ENCODE data around the gene MAP4K2. TPM values are rescaled to one million over a fixed set of nuclear protein-coding genes. Genes with fewer than 3 reads are reported as not detected.

The MAP4K2 gene
- total and polyA plus RNA-seq, 2 of the 8 experiments (the other 6 are each of a cell fraction or from before 2014, with no cell fraction given), result 20.1 to 20.7 TPM

GRCh38 chr11:64844330-64845128, 41.5 kb upstream of the MAP4K2 start, which contains the start of gene CDC42BPG:
Gene CDC42BPG, minus strand, starts transcription at chr11:64844653. Its CDS starts 84 bp downstream, at chr11:64844569.
- Histone ChIP-seq H2BK20ac (ENCODE audit: low read length) (0 out of 2 replicates have a peak within 1 kb of the TSS, but pooled peaks have one; percentile 34), H3K27me3 (replicated peaks in 1 of 4; ENCODE audit: control insufficient read depth in 3 of 4, extremely low read depth in 1 of 4, insufficient read depth in 3 of 4, low read length in 3 of 4) (no peaks in the 10 kb centered on the region), H3K18ac (ENCODE audit: extremely low read depth, low read length) (peak within 1 kb of the TSS; percentile 93), H2AK5ac (ENCODE audit: low read depth, low read length) (no peak within 1 kb of the TSS), H3K9ac (replicated peaks in 1 of 4; ENCODE audit: extremely low read depth in 1 of 4, low read depth in 3 of 4, low read length in 3 of 4) (peak within 1 kb of the TSS in 2 of 4 experiments; percentile 37 to 39; a peak in 4 of 7 replicates), H3K79me2 (ENCODE audit: control insufficient read depth in 1 of 2, insufficient read depth in 2 of 2, low read length in 2 of 2) (peaks cover 0 to 3% of the 10 kb centered on the region in 2 experiments; a peak in 1 of 4 replicates), H4K20me1 (replicated peaks in 1 of 2; ENCODE audit: control insufficient read depth in 1 of 2, insufficient read depth in 2 of 2, low read length in 2 of 2) (peaks cover 0 to 2% of the 10 kb centered on the region in 2 experiments), H3K36me3 (ENCODE audit: control insufficient read depth in 2 of 4, insufficient read depth in 4 of 4, low read length in 3 of 4) (peaks cover 0 to 2% (median under 1%) of the 10 kb centered on the region in 4 experiments; a peak in 2 of 8 replicates), H3K23ac (ENCODE audit: insufficient read length) (no peak within 1 kb of the TSS), H2BK15ac (ENCODE audit: low read length) (peak within 1 kb of the TSS; percentile 75; the same call in 1 of the 2 replicates), H2BK5ac (ENCODE audit: low read depth, low read length) (peak within 1 kb of the TSS; percentile 82; the same call in 1 of the 2 replicates), H3K4me3 (ENCODE audit: extremely low read depth in 1 of 4, insufficient read depth in 2 of 4, low read depth in 3 of 4, low read length in 4 of 4) (peak within 1 kb of the TSS; percentile 71 to 94 (median 76)), H3K56ac (replicated peaks; ENCODE audit: insufficient read length, low read depth, low read length) (peak within 1 kb of the TSS; percentile 78), H3K4me1 (replicated peaks in 1 of 4; ENCODE audit: control insufficient read depth in 3 of 4, insufficient read depth in 4 of 4, low read length in 3 of 4) (peaks cover 0 to 35% (median 23%) of the 10 kb centered on the region in 4 experiments; a peak in 6 of 7 replicates), H3K27ac (ENCODE audit: low read depth, low read length) (peak within 1 kb of the TSS; percentile 75; the same call in 1 of the 2 replicates), H3K23me2 (ENCODE audit: low read depth, low read length) (peaks cover 9% of the 10 kb centered on the region), H3K9me3 (ENCODE audit: insufficient read depth in 2 of 2, low read depth in 1 of 2, low read length in 1 of 2) (no peaks in the 10 kb centered on the region), H3K14ac (ENCODE audit: insufficient read length) (no peak within 1 kb of the TSS), H3K79me1 (ENCODE audit: low read depth, low read length) (no peaks in the 10 kb centered on the region; the same call in 1 of the 2 replicates), H4K8ac (ENCODE audit: extremely low read depth, insufficient read depth, low read length) (peak within 1 kb of the TSS; percentile 17), H2BK12ac (ENCODE audit: low read depth, low read length) (peak within 1 kb of the TSS; percentile 75; the same call in 1 of the 2 replicates), H4K5ac (ENCODE audit: insufficient read length, low read depth, low read length) (peak within 1 kb of the TSS; percentile 77), H2BK120ac (replicated peaks; ENCODE audit: low read depth, low read length) (no peak within 1 kb of the TSS), H3K4ac (replicated peaks; ENCODE audit: insufficient read length, low read depth, low read length) (peak within 1 kb of the TSS; percentile 40), H4K91ac (replicated peaks; ENCODE audit: insufficient read length, low read length) (peak within 1 kb of the TSS; percentile 88), H2AFZ (ENCODE audit: low read length) (no peak within 1 kb of the TSS), H3K4me2 (ENCODE audit: insufficient read depth in 1 of 2, low read depth in 2 of 2, low read length in 2 of 2) (peak within 1 kb of the TSS; percentile 84 to 91)
- no peak for FAIRE-seq
- CTCF ChIA-PET (ENCODE audit: partially characterized antibody), result interaction anchor here (0.6 to 32.3 kb wide), 7 partner anchors 30 to 168 kb away, joined by 3 to 1058 read pairs (median 7); partner anchors contain the start of genes ARL2, EHD1 and MEN1
- 1% methylated on average over 50 of the region's 96 CpGs; no CpG with 5 or more reads in 1 of the 2 experiments for WGBS, 2 experiments (ENCODE audit: extremely low coverage in 1 of 2, insufficient coverage in 1 of 2, insufficient read length in 1 of 2, insufficient replicate concordance in 2 of 2, low coverage in 1 of 2, low lambda C conversion rate in 2 of 2, missing lambda C conversion rate in 1 of 2)
- POLR2A ChIA-PET (ENCODE audit: partially characterized antibody), result interaction anchor here (0.6 to 3.1 kb wide), 3 partner anchors 34 to 67 kb away, joined by 3 to 13 read pairs (median 3); partner anchors contain the start of genes MEN1 and SF1
- DNase-seq (ENCODE audit: low read depth in 1 of 2, low spot score in 2 of 2), result peak in 1 of 2 experiments; percentile 90
- TF ChIP-seq RXRA (IDR thresholded peaks at IDR 0.05; ENCODE audit: insufficient read depth, low read depth, low read length), result no peak

All from H1 (cell line).